NCI-H526 (cell line): Measurements from ENCODE around the gene CDH4.

Experiments used
- DNase-seq, 2 experiments: peaks; one replicate each; lab custom pipeline; 2025; lab: John Stamatoyannopoulos, UW

The CDH4 gene

GRCh38 chr20:61805365-61805764 lies 553.3 kb downstream of the CDH4 start:
- no peak for DNase-seq

- DNase-seq: no peak
Measured at GRCh38 chr20:61805781-61806180, 553.7 kb downstream of the CDH4 start.

DNA sequence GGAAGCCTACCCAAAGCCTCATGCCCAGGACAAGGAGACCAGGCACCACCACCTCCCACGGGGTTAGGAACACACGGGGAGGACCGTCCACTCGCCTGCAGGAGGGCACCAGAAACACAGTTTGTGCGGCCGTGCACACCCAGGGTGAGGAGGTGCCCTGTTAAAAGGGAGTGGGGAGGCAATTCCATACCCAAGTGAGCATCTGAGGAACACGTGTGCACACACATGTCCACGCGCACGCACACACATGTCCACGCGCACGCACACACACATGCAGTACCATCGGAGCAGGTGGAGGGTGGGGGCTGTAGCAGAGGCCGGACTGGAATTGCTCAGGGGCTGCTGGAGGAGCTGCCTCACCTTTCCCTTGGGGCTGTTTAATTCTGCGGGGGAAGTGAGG lies 554.3 kb downstream of the CDH4 start:
- no peak for DNase-seq

DNA sequence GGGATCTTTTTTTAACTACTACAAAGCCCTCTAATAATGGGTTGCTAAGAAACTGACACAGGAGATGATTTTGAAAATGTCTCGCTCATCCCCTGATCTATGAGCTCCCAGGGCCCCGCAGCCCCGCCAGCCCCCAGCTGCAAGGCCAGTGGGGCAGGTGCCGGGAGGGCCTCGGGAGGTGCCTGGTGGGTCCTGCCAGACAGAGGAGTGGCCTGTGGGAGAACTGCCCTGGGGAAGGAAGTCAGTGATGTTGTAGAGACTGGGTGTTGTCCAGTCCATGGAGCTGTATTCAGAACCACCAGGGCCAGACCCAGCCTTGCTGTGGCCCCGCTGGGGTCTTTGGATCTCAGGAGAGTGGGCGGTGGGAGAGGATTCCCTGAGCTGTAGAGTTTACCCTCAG lies 554.9 kb downstream of the CDH4 start:
- DNase-seq: no peak

DNA sequence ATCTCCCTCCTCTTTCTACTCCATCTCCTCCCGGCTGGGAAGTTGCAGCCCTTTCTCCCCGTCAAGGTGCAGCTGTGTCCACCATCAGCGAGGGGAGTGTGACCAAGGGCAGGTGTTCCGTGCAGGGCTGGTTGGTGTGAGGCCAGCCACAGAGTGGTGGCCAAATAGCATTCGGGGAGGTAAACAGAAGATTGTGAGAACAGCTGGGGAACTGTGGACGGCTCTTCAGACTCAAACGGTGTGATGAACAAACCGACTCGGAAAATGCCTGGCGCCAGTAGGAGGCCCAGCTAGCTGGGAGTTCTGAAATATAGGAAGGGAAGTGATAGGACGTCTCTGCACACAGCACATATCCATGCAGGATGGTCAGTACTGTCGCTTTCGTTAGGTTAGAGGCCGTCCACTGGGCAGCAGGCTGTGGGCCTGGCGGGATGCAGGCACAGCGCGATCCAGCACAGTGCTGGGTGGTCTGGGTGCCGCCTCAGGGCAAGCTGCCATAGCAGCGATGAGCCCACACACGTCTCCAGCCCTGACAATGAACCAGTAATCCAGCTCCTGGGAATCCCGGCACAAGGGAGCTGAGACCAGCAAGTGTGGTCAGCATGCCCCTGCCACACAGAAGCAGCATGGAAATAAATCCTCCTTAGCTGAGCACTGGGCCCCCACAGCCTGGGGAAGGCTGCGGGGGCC lies 555.6 kb downstream of the CDH4 start:
- no peak for DNase-seq

DNA sequence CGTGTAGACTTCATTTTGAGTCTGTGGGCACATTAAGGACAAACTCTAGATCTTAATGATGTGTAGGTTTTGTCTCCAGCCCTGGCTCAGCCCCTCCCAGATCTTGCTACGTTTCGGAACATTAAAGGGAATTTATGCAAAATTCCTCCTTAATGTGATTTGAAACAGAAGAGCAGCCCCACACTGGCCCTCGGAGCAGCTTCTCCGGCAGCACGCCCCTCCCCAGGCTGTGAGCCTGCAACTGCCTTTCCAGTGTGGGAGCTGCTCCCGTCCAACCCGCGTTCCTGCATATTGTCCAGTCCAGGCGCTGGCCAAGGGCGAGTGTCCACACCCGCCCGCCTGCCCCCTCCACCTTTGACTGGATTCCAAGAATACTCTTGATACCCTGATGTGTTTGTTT lies 556.4 kb downstream of the CDH4 start:
- DNase-seq: peak in 1 of 2 experiments; percentile 28

- no peak for DNase-seq
Measured at GRCh38 chr20:61809006-61809770, 557.1 kb downstream of the CDH4 start.

DNA sequence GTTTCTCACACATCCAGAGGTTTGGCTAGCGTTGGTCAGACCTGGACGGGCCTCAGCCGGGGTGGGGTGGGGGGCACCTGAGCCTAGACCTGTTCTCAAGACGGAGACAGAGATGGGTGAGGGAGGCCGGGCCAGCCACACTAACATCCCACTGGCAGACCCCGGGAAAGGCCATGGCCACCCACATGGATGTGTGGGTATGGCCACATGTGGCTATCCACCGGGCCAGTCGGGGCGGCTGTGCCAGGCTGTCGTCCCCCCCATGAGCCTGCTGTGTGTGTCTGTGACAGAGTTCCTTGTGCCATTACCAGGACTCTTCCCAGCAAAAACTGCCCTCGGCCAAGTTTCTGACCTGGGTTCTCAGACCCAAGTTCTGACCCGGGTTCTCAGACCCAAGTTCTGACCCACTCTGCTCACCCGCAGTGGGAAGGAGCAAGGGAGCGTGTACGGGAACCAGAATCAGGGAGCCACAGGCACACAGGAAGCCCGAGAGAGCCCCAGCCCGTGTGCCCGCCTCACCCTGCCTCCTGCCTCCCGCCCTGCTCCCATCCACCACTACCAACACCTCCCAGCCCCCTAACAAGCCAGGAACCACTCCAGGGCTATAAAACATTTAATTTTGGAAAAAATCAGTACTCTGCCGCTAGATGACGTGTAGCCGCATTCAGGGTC lies 558.1 kb downstream of the CDH4 start:
- DNase-seq: no peak

DNA sequence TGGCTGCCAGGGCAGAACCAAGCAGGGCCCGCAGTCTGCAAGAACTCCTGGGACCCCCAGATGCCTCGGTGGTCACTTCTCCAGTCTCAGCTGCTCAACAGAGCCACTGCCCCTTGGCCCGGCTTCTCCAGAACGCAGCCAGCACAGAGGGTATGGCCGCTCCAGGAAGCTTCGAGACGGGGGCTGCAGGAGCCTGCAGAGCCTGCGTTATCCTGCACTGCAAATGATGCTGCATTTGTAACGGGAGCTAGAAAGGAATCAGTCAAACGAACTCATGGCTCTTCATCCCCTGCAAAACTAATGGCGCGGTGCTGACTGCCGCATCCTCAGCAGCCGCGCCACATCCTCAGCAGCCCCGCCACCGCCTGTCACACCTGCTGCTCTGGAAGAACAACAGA lies 558.7 kb downstream of the CDH4 start:
- no peak for DNase-seq

DNA sequence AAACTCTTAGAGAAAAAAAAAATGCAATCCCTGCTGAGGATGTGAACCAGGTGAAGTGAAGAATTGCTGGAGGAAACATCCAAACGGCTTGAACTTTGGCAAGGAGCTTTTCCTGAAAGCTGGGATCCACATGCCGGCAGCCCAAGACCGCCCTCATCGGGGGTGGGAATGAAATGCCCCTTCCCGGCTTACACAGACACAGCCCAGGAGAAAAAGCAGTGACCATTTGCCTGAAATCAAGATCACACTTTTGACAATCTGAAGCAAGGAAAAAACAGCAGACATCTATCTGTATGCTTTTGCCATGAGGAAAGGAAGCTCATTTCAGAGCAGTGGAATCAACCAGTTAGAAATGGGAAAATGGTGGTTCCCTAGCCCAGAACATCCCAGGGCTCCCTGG lies 559.1 kb downstream of the CDH4 start:
- no peak for DNase-seq

GRCh38 chr20:61812121-61812844 lies 560.2 kb downstream of the CDH4 start:
- no peak for DNase-seq

DNA sequence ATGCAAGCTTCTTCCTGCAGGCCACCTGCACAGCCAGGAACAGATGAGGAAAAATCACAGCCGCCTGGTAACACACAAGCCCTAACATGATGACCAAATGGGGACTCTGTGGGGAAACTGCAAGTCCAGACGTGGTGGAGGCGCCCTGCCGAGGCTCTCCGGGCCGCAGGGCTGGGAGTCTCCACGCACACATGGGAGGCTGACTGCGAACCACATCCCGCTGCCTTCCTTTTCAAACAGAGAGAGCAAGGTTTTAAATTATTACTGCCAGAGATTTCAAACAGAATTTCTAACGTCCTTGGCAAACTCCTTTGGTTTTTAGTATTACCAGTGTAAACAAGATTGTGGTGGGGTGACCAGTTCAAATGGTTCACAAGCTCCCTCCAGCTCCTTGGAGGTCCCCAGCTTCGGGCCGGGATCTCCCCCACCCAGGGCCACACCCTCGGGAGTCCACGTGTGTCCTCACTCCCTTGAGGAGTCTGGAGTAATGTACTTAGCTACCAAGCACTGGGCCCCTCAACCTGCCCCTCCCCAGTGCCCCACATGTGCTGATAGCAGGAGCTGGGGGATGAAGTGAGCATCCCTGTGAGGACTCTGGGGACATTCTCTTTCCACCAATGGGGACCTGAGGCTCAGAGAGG lies 560.9 kb downstream of the CDH4 start:
- DNase-seq: no peak

GRCh38 chr20:61813791-61814190 lies 561.7 kb downstream of the CDH4 start:
- no peak for DNase-seq

DNA sequence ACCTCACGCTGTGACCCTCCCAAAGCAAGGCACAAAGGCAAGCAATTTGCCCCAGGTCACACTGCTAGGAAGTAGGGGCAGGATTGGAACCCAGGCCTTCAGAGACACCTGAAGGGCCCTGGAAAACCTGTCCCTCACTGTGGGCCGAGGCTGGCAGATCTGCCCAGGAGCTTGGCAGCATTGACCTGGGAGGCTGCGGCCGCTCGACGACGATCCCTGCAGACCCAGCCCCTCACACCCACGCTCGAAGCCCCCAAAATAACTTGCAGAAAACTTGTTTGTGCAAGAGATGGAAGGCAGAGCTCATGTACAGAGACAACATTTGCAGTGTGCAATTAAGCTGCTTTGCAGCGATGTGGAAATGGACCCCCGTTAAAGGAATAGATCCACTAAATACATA lies 562.2 kb downstream of the CDH4 start:
- no peak for DNase-seq

DNA sequence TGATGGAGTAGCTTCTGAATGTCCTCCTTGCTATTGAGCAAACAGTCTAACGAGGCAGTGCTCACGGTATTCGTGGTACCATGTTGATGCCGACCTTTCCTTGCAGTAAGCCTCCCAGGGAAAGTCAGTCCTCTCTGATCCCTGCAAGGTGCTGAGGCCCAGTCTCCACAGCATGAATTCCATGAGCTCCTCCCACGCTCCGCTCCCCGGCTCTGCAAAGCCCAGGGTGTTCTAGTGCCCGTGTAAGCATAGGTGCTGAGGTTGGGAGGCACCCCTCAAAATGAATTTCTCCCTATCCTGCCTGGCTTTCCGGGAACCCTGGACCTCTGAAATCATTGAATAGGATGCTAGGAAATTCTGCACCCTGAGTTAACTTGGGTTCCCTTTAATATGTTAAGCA lies 562.7 kb downstream of the CDH4 start:
- DNase-seq: no peak

DNA sequence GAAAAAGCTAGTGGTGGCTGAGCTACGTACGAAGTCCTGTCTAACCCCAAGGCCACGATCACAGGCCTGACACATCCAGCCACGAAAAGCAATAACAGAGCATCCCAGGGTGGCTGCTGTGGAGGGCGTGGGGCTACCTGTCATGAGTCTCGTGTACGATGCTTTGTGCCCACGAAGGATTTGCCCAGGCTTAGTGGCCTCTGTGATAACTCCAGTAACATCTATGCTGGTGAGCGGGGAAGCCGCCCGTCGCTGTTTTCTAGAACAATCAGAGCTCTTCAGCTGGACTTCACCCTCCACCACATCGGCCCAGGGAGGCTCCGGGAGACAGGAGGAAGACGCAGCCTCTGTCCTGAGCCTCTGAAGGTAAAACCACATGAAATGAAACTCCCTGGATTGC lies 563.1 kb downstream of the CDH4 start:
- no peak for DNase-seq

- no peak for DNase-seq
Measured at GRCh38 chr20:61815678-61816077, 563.6 kb downstream of the CDH4 start.

DNA sequence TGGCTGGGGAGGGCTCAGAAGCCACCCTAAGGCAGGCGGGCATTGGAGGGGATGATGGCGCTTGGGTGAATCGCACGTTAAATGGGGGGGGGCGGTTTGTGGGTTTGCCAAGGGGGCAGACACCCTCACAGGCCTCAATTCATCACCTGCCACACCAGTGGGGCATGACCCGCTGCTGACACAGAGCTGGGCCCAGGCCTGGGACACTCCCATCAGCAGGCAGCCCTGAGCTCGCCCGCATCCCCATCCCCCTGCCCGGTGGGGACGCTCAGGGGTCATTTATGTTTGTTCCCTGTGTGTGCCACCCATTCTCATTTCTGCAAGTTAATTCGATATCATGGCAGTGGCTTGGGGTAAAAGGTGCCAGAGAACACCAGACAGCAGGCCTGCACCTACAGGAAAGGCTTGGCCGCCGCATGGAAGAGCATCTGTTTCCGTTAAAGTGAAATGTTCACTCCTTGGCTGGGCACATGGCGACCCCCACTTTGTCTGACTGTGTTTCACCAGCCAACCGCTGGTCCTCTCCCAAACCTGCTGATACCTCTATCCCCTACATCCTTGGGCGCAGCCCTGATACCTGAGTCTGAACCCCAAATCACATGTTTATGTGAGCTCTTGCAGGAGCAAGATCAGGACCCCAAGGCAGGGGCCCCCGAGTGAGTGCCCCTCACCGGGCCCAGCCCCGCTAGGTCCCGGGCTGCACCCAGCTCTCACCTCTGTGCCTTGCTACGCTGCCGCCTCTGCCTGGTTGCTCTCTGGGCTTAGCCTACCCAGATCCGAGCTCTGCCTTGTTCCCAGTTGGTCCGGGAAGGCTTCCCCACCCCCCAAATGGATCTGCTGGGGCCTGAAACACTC lies 564.8 kb downstream of the CDH4 start:
- no peak for DNase-seq

GRCh38 chr20:61817575-61817974 lies 565.5 kb downstream of the CDH4 start:
- no peak for DNase-seq

GRCh38 chr20:61818746-61819573 lies 566.9 kb downstream of the CDH4 start:
- no peak for DNase-seq
